Panc1 (cell line): ENCODE data around the gene HAUS8. TPM values are rescaled to one million over a fixed set of nuclear protein-coding genes. Genes with fewer than 3 reads are reported as not detected.

Experiments
- ATAC-seq: fragments of 200-7000 bp; cut with Tn5 transposase; 2 replicates; pipeline ENCODE4 v1.9.1; 2020; ENCODE audit warnings: mild to moderate bottlenecking, moderate library complexity
- BruUV-seq: library from RNA; stranded (reverse); fragments of 400-500 nt; replicated peaks from 2 replicates; lab custom pipeline; 2021; lab: Mats Ljungman, UMichigan
- CTCF ChIA-PET: fragments of 300-600 bp; sonication (Branson Sonifier 250); formaldehyde crosslinking; loops from one replicate; lab custom pipeline; 2022; ENCODE audit warnings: antibody characterized with exemption; lab: Charles Lee
- POLR2A ChIA-PET: fragments of 300-600 bp; sonication (Branson Sonifier 250); formaldehyde crosslinking; loops from one replicate; lab custom pipeline; 2022; ENCODE audit warnings: antibody characterized with exemption; lab: Charles Lee
- DNase-seq: peaks from one replicate; pipeline ENCODE4 v3.0.0-alpha.2; 2010; ENCODE audit warnings: low read depth, low spot score
- H3K27ac ChIP-seq: 2 replicates; pipeline ENCODE4 v1.5.1; 2011; ENCODE audit warnings: mild to moderate bottlenecking, low read length, inconsistent platforms
- H3K27me3 ChIP-seq: fragments of 200-500 bp; sonication (Bioruptor generic); 2 replicates; pipeline ENCODE4 v1.6.0; 2014; ENCODE audit warnings: low read length, inconsistent platforms; ENCODE audit not compliant: control insufficient read depth, insufficient read depth
- H3K36me3 ChIP-seq: fragments of 200-500 bp; sonication (Bioruptor generic); 2 replicates; pipeline ENCODE4 v1.5.1; 2014; ENCODE audit warnings: inconsistent platforms, mild to moderate bottlenecking, low read length, moderate library complexity; ENCODE audit not compliant: control insufficient read depth, insufficient read depth
- H3K4me1 ChIP-seq: 2 replicates; pipeline ENCODE4 v1.5.1; 2011; ENCODE audit warnings: inconsistent platforms, mild to moderate bottlenecking, low read length, moderate library complexity; ENCODE audit not compliant: control insufficient read depth, insufficient read depth
- H3K4me3 ChIP-seq, 2 experiments: 2 replicates each; pipeline ENCODE4 v1.5.1; 2011 to 2012; ENCODE audit warnings: low read depth in 2 of 2, low read length in 2 of 2, mild to moderate bottlenecking in 2 of 2, inconsistent platforms in 1 of 2, moderate library complexity in 1 of 2
- H3K9me3 ChIP-seq: fragments of 200-500 bp; sonication (Bioruptor generic); 2 replicates; pipeline ENCODE4 v1.5.1; 2014; ENCODE audit warnings: low read depth, mild to moderate bottlenecking, inconsistent platforms, low read length, moderate library complexity; ENCODE audit not compliant: control insufficient read depth, insufficient read depth
- CTCF ChIP-seq: fragments of 450-650 bp; IDR thresholded peaks from 2 replicates; pipeline ENCODE4 v1.5.1; 2017; ENCODE audit warnings: mild to moderate bottlenecking
- POLR2AphosphoS5 ChIP-seq: IDR thresholded peaks from 2 replicates; pipeline ENCODE4 v1.6.1; 2012; ENCODE audit warnings: mild to moderate bottlenecking, low read depth, low read length, moderate library complexity
- REST ChIP-seq, 2 experiments: IDR thresholded peaks; 2 replicates each; pipeline ENCODE4 v1.6.1; 2011 to 2012; ENCODE audit warnings: low read depth in 2 of 2, control low read depth in 1 of 2, low read length in 1 of 2, mild to moderate bottlenecking in 1 of 2, moderate library complexity in 1 of 2; ENCODE audit not compliant: insufficient read depth in 1 of 2
- SIN3A ChIP-seq: IDR thresholded peaks from 2 replicates; pipeline ENCODE4 v1.6.1; 2012; ENCODE audit warnings: low read depth, mild to moderate bottlenecking, low read length, moderate library complexity, borderline replicate concordance; ENCODE audit not compliant: insufficient read depth
- TCF7L2 ChIP-seq: IDR thresholded peaks from 2 replicates; pipeline ENCODE4 v1.6.1; 2011; ENCODE audit warnings: mild to moderate bottlenecking, low read depth, low read length, inconsistent platforms
- in situ Hi-C: cut with HindIII; loops from 2 replicates; pipeline ENCODE4 v1.10.0; 2016; ENCODE audit warnings: low sequenced_read_pairs, low pct_unique_long_range_greater_than_20kb
- intact Hi-C: fragments of 100-400 bp; cut with micrococcal nuclease; formaldehyde crosslinking; loops from one replicate; pipeline ENCODE4 v1.10.0; 2022; ENCODE audit not compliant: unreplicated experiment
- total RNA-seq: library from RNA; stranded (reverse); gene quantifications from one replicate; pipeline ENCODE4 v1.2.1, GENCODE V29; 2021; ENCODE audit not compliant: unreplicated experiment

The HAUS8 gene
- total RNA-seq, 1 experiment from 2014 or later = 18.2 TPM

GRCh38 chr19:17086120-17086519 is 10.9 kb upstream of the HAUS8 start:
- no TSS peak for BruUV-seq
- Histone ChIP-seq H3K4me1 (peaks cover 8% of the 10 kb centered on the region), H3K4me3 (no peak overlapping the region), H3K36me3 (no peaks in the 10 kb centered on the region), H3K27ac (no peak overlapping the region), H3K9me3 (no peaks in the 10 kb centered on the region), H3K27me3 (no peaks in the 10 kb centered on the region)
- ATAC-seq (no peak), DNase-seq (no peak)
- CTCF ChIA-PET = no interaction called here
- intact Hi-C loops = no loop called here
- in situ Hi-C loops = no loop called here
- POLR2A ChIA-PET = no interaction called here
- TF ChIP-seq TCF7L2 (no peak), POLR2AphosphoS5 (no peak), SIN3A (no peak), CTCF (no peak), REST (IDR thresholded peaks at IDR 0.05; ENCODE audit: insufficient read depth in 1 of 2, low read depth in 2 of 2, low read length in 1 of 2) (no peak)

DNA sequence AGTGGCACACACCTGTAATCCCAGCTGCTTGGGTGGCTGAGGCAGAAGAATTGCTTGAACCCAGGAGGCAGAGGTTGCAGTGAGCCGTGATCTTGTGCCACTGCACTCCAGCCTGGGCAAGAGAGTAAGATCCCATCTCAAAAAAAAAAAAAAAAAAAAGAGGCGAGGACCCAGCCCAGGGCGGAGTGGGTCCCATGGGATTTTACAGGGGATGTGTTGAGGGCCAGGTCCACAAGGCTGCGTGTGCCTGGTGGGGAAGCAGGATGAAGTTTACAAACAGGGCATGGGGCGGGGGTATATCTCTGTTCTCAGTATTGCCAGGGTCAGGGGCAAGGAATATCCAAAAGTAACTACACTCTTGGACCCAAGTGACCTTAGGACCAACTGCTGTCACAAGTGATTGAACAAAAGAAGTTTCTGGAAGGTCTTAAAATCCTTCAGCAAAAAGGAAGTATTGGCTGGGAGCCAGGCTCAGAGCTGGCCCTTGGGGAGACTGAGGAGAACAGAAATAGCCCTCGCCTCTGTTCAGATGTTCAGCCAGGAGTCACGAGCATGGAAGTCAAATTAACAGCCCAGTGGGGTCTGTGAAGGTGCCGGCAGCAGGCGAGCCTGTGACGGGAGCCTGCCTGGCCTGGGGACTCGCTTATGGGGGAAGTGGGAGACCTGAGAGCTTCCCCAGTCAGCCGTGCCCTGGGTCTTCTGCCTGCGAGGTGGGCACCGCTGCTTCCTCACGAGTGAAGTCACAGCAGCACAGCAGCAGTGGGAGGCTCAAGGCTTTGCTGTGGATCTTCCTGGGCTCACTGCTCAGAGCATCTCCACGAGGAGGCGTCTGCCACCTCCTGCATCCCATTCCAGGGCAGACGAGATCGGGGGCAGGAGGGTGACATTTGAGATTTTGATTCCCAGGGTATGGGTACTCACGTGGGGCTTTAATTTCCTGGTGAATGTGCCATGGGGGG is 6.7 kb upstream of the HAUS8 start:
- POLR2A ChIA-PET = no interaction called here
- Histone ChIP-seq H3K4me1 (peaks cover 27% of the 10 kb centered on the region), H3K27me3 (no peaks in the 10 kb centered on the region), H3K4me3 (no peak overlapping the region), H3K27ac (no peak overlapping the region), H3K36me3 (no peaks in the 10 kb centered on the region), H3K9me3 (no peaks in the 10 kb centered on the region)
- DNase-seq (no peak), ATAC-seq (no peak)
- in situ Hi-C loops (no loop called here), intact Hi-C loops (no loop called here)
- no TSS peak for BruUV-seq
- TF ChIP-seq SIN3A = no peak
- no peak for TF ChIP-seq REST (IDR thresholded peaks at IDR 0.05; ENCODE audit: insufficient read depth in 1 of 2, low read depth in 2 of 2, low read length in 1 of 2)
- no peak for TF ChIP-seq POLR2AphosphoS5
- no peak for TF ChIP-seq CTCF
- TF ChIP-seq TCF7L2 = no peak
- CTCF ChIA-PET = no interaction called here
